ENCODE data around the gene C16orf95. TPM values are rescaled to one million over a fixed set of nuclear protein-coding genes. Genes with fewer than 3 reads are reported as not detected.
"Not testable (repeated sequence)": the region's sequence is repeated elsewhere in the genome, so short reads cannot be mapped to it uniquely, and the experiment has no call there.

The C16orf95 gene
- total RNA-seq, 1 donor from 2014 or later: 2.0 TPM

DNA sequence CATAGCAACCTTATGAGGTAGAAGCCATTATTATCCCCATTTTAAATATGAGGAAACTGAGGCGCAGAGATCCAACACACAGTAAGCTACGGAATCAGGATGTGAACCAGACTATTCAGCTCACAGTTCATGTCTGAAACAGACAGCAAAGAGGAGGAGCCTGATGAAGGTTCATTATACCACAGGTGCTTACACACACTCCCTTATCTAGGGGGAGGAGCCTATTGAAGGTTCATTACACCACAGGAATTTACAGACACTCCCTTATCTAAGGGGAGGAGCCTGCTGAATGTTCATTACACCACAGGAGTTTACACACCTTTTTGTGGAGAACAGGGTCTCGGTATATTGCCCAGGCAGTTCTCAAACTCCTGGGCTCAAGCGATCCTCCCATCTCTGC lies 21.9 kb downstream of the C16orf95 start:
- peak; percentile 16 to 31 for DNase-seq (ENCODE audit: low read depth in 2 of 2)

DNA sequence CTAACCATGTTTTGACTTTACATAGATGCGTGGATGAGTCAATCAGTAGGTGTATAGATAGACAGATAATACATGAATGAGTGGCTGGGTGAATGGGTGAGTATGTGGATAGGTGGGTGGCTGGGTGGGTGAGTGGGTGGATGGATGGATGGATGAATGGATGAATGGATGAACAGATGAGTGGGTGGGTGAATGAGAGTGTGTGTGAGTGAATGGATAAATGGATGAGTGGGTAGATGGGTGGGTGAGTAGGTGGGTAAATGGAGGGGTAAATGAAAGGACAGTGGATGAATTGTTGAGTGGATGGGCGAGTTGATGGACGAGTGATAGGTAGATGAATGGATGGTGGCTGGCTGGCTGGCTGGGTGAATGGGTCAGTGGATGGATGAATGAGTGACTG lies 23.2 kb downstream of the C16orf95 start:
- no peak for DNase-seq (ENCODE audit: low read depth in 2 of 2)

DNA sequence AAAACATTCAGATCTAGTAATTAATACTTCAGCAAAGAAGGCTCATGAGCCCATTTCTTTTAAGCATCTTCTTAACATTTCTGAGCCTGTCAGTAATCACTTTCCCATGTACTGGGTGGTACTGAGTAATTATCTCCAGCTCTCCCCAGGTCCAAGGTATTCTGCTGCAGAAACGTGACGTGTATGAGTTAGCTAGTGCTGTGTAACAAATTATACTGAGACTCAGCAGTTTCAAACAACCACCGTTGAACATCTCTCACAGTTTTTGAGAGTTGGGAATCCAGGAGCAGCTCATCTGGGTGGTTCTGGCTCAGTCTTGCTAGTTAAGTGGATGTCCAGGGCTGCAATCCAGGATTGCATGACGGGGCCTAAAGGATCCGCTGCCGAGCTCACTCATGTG lies 25.2 kb downstream of the C16orf95 start:
- no peak for DNase-seq (ENCODE audit: low read depth in 2 of 2)

DNA sequence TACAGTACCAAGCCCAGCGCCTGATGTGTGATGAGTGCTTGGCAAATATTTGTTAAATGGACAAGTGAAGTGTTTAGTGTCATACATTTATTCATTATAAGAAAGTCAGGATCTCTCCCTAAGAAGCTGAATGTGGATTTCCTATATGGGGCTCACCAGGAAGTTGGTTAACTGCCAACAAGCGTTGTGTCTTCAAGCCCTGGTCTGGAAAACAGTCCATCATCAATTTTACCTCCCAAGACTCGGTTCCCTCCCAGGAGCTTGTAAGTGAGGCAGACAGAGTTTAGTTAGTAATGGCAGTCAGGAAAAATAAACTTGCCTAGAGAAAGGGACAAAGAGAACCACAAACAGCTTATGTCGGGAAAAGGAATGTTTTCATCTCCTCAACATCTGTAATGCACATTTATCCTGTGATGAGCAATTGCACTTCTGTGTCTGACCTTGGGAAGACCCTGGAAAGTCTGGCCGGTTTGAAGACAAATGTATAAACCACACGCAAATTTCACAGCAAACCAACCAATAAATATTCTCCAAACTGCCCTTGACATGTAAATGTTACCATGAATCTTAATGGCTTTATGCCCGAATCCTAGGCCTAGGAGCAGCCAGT lies 28.3 kb downstream of the C16orf95 start:
- DNase-seq (ENCODE audit: low read depth in 2 of 2): no peak

DNA sequence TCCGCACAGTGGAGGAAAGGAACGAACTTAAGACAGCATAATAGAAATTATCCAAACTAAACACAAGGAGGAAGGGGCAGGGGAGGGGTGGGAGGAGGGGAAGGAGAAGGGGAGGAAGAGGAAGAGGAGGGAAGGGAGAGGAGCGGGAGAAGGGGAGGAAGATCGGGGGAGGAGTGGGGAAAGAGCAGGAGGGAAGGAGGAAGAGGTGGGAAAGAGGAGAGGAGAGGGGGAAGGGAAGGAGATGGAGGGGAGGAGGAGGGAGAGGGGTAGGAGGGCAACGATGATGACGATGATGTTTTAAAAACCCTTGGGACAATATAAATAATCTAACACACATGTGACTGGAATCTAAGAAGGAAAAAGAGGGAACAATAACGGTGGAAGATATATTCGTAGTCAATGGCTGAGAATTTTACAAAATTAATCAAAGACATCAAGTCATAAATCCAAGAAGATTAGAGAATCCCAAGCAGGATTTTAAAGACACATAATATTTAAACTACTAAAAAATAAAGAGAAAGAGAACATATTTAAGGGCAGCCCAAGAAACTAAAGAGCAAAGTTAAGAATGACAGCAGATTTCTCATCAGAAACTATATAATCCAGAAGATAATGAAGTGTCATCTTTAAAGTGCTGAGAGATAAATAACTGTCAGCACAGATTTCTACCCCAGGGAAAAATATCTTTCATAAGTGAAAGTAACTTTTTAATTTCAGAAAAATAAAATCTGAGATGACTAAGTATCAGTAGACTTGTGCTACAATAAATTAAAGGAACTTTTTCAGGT lies 30.2 kb downstream of the C16orf95 start:
- no peak for DNase-seq (ENCODE audit: low read depth in 2 of 2)

DNA sequence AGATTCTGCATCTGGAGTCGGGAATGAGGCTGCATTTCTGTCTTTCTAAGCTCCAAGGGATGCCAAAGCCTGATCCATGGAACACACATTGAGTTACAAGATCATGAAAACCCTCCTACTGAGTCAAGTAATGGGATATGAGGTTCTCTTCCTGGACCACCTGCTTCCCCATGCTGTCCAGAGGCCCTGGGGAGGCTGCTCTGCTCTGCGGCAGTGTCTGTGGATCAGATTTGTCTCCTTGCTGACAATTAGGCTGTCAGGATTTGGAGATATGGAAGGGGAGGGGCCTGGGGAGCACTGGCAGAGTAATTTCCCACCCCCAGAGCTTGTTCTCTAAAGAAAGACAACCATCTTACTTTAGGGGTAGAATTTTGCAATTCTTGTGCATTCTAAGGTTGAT lies 33.0 kb downstream of the C16orf95 start:
- DNase-seq (ENCODE audit: low read depth in 2 of 2): no peak

DNA sequence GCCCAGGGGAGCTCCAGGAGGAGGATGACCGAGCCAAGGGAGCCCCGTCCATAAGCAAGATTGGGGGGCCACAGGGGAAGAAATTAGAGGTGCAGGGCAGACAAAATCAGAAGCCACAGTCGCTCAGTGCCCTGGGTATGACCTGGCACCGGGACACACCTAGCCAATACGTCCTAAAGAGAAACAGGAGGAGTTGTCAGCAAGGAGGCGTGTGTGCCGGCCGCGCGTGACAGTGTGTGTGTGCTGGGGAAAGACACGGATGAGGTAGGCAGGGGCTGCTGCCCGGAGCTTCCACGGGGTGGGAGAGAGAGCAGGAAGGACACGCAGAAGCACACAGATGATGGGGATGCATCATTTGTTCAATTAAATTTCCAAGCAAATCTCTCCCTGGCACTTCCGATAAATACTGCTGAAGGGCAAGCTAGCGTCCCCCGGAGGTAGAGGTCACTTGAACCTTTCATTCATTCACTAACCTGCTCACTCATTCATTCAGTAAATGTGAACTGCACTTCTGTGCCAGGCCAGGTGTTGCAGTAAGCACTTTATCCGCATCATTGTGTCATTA lies 38.0 kb downstream of the C16orf95 start:
- DNase-seq (ENCODE audit: low read depth in 2 of 2): no peak

DNA sequence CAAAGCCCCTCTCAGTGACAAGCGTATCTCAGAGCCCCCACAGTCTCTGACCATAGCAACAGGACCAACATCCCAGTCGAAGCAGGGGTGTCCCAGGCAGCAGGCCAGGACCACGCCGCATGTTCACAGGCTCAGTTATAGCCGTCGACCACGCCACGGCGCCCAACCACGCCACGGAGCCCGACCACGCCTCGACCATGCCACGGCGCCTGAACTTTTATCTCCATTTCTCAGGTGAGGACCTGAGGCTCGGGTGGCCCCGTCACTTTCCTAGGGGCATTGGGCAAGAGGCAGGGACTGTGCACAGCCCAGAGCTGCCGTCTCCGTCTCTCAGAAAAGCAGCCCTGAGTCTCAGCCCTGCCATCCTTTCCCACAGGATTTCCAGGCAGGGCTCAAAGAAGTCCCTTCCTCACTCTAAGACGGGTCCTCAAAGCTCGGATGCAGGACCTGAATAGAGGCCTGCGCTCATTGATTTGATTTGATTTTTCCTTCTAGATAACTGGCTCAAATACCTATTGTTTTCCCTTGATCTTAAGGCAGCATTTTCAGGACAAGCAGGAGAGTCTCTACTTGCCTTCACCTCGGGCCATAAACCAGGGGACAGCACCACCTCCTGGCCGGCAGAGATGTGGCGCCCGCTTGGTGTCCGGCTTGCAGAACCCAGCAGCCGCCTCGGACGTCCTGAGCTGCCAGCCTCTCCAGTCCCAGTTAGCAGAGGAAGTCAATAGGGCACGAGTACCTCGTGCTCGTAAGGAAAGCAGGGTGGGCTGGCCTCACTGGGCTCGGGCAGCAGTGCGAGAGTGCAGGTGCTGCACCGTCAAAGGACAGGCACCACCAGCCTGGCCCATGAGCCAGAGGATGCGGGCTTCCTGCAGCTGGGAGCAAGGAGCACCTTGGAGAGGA lies 38.8 kb downstream of the C16orf95 start:
- DNase-seq (ENCODE audit: low read depth in 2 of 2): peak; percentile 83 to 87

DNA sequence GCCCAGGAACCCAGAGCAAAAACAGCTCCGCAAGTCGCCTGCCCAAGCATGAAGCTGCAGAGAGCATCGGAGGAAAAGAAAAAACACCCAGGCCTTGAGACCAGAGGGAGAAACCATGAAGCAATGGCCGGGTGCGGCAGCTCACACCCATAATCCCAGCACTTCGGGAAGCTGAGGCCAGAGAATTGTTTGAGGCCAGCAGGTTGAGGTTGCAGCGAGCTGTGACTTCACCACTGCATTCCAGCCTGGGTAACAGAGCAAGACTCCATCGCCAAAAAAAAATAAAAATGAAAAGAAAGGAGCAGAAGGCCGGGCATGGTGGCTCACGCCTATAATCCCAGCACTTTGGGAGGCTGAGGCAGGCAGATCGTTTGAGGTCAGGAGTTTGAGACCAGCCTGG lies 40.3 kb downstream of the C16orf95 start:
- no peak for DNase-seq (ENCODE audit: low read depth in 2 of 2)

DNA sequence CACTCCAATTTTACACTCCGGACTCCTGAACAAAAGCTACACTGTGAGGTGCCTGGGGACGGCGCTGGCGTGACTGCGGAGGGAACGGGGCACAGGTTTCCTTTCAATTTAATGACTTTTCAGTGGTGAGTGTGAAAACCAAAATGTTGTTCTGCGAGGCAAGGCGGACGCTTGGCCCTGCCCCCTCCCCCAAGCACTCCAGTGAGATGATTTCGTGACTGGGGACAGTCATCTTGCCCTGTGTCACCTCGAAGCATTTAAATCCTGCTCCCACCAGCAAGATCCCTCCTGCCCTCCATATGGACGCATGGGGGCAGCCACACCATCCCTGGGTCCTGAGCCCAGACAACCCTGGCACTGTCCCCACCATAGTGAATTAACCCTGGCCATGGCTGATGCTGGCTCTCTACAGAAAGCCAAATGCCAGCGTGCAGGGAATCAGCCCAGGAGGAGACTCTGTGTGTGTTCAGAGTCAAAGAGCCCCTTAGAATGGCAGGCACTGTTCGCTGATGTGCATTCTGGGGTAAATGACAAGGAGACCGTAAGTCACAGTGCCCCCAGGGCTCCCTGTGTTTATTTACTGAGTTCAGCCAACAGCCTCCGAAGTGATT lies 41.0 kb downstream of the C16orf95 start:
- peak in 1 of 2 donors; percentile 45 for DNase-seq (ENCODE audit: low read depth in 2 of 2)

DNA sequence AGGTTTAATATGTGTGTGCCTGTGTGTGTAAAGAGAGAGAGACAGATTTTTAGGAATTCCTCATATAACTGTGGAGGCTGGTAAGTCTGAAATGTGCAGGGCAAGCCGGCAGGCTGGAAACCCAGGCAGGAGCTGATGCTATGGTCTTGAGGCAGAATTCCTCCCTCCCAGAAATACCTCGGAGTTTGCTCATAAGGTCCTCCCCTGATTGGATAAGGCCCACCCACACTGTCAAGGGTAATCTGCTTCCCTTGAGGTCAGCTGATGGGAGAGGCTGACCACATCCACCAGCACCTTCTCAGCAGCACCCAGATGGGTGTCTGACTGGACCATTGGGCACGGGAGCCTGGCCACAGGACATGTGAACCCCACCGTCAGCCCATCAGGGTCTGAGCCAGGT lies 42.4 kb downstream of the C16orf95 start:
- no peak for DNase-seq (ENCODE audit: low read depth in 2 of 2)

DNA sequence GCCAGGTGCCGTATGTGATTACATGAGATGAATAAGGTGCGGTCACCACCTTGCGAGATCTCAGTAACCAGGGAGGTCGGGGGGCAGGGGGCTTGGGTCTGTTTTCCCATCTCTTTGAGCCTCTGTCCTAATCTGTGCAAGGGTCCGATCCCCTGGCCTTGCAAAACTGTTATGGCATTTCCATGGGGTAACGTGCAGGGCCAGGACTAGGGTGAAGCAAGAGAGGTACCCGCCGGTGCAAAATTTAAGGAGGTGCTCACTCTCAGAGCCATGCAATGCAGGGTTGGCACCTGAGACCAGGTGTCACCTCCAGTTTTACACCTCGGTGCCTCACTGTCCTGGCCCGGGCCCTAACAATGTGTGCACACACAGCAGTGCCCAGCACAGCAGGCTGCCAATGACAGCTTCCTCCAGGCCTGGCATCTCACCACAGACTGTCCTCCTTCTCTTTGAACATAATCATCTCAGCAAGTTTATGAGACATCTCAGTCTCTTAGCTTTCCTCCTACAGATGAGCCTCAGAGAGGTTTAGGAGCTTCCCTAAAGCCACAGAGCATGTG lies 43.6 kb downstream of the C16orf95 start:
- DNase-seq (ENCODE audit: low read depth in 2 of 2): no peak

DNA sequence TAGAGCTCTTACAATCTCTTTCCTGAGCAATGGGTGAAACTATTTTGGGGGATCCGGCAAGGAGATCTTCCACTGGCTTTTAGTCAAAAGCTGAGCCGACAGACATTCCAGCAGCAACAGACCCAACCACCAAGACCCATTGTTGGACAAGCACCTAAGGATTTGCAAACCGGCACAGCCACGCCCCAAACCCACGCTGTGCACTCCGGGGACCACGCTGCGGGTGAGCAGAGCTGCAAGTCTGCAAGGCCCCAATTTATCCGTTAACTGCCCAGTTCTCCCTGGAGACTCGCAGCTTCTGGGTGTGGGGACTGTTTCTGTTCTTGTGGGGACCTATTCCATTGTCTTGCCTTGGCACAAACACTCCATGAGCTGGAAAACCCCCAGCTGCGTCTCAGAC lies 45.9 kb downstream of the C16orf95 start:
- DNase-seq (ENCODE audit: low read depth in 2 of 2): no peak

DNA sequence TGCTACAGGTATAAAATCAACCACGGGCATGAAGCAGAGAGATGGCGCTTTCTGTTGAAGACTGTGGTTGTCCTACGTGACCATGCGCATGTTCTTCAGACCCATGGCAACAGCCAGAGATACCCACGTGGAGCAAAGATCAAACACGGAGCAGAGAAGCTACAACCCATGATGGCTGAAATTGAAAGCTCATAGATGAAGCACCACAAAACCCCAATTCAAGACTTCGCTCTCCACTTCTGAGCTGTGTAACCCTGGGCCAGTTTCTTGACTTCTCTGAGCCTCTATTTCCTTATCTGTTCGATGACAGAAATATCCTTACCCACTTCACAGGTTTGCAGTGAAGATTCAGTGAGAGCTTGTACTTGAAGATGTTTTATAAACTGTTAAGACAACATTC lies 49.6 kb downstream of the C16orf95 start:
- no peak for DNase-seq (ENCODE audit: low read depth in 2 of 2)

DNA sequence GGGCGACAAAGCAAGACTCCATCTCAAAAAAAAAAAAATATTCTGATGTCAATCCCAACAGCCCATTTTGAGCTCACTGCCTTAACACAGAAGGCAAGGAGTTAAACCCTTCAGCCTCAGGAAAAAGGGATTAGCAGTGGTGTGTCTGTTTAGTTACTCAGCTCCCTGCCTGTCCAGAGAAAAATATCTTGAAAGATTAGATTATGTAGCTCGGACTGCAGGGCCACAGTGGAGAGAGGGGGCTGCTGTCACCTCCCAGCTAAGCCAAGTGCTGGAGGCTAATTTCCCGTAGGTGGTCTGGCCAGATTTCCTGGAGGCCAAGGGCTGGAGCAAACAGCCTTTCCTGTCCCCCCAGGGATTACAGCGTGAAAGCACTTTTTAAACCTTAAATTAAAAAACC lies 50.3 kb downstream of the C16orf95 start:
- no peak for DNase-seq (ENCODE audit: low read depth in 2 of 2)

DNA sequence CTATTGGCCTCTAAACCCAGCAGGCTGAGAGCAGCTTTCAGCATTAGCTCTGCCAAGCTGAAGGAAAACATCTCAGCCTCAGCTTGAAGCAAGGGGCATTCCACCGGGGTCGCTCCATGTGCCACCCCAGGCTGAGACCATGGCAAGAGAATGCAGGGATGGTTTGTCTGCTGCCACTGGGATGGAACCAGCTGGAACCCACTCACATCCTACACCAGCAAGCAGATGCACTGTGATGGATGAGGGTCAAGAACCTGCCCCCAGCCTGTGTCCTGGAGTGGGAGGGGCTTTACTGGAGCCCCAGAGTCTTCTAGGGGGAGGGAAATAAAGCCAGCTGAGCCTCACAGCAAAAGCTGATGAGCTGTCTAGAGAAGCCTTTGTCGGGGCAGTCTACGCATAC lies 51.9 kb downstream of the C16orf95 start:
- DNase-seq (ENCODE audit: low read depth in 2 of 2): no peak

DNA sequence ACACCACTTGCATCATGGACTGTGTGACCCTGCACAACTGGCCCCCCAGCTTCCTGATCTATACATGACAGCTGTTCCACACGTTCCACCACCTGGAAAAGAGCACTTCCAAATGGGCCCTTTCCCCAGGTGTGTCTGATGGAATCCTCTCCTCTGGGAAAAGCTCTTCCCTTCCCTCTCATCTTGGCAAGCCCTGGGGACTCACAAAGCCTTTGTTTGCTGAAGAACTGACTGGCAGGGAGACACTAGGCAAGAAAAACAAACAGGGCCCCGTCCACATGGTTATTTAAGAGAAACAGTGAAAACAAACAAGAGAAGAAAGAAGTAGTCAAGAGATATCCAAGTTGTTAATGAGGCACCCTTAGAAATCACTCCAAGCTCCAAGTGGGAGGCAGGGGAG lies 52.6 kb downstream of the C16orf95 start:
- no peak for DNase-seq (ENCODE audit: low read depth in 2 of 2)

DNA sequence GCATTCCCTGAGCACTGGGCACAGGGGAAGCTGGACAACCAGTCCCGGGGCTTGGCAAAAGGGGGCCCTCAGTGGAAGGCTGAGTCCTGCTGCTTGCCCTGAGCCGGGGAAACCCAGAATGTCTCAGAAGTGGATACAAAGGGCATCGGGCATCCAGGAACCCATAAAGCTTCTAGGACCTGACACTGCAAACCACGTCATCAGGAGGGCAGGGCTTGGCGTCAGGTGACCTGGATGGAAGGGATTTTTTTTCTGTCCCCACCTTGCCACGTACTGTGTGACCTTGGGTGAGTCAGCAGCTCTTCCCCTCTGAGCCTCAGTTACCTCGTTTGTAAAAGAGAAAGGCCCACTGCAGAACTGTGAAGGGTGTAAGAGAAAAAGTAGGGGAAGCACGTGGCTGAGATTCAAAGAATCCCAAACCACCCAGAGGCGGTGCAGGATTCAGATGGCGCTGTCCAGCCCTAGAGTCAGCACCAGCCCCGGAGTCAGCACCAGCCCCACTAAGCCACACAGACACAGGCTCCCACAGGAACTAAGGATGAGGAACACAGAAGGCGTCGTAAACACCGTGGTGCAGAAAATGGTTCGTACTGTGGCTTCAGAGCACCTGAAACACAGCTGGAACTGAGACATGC lies 53.7 kb downstream of the C16orf95 start:
- no peak for DNase-seq (ENCODE audit: low read depth in 2 of 2)

DNA sequence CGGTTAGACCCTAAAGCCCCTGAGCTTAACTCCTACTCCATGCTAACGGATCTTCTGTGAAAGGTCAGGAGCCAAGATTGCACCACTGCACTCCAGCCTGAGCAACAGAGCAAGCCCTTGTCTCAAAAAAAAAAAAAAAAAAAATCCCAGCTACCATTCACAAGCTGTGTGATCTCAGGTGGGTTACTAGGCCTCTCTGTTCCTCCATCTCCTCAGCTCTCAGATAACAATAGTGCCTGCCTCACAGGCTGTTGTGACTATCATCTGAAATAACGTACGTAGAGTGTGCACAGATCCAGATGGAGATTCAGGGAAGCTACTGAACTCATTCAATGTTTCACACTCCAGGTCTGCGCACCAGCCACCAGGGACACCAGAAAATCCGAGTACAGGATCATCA lies 57.8 kb downstream of the C16orf95 start:
- DNase-seq (ENCODE audit: low read depth in 2 of 2): no peak

DNA sequence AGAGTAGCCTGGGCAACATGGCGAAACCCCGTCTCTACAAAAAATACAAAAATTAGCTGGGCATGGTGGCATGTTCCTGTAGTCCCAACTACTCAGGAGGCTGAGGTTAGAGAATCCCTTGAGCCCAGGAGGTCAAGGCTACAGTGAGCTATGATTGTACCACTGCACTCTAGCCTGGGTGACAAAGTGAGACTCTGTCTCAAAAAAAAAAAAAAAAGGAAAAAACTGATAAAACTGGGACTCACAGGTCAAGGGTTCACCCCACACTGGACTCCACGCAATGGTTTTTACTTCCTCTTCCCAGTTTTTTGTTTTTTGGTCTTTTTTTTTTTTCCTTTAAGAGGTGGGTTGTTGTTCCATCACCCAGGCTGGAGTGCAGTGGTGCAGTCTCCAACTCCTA lies 58.5 kb downstream of the C16orf95 start:
- not testable (repeated sequence) for DNase-seq (ENCODE audit: low read depth in 2 of 2)

DNA sequence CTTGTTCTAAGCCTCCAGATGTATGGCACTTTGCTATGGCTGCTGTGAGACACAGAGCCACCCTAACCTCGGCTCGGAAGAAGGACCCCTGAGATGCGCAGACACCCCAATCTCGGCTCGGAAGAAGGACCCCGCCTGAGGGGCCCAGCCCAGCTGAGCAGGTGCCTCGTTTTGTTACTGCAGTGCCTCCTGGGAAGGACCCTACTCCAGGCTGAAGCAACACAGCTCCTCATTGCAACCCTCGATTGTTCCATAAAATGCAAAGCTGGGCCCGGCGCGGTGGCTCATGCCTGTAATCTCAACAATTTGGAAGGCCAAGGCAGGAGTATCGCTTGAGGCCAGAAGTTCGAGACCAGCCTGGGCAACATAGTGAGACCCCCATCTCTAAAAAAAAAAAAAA lies 61.3 kb downstream of the C16orf95 start:
- no peak for DNase-seq (ENCODE audit: low read depth in 2 of 2)
